HL-60 (cell line): ENCODE results near the gene ZCWPW1.

ENCODE experiments used
- DNase-seq, 2 experiments: peaks; one replicate each; pipeline ENCODE4 v3.0.0-alpha.2; 2010 to 2020; ENCODE audit warnings: low read depth in 1 of 2, low spot score in 1 of 2
- H3K27ac ChIP-seq: fragments of 250-450 bp; sonication (Bioruptor Pico); replicated peaks from 2 replicates; pipeline ENCODE4 v1.5.1; 2020; ENCODE audit warnings: mild to moderate bottlenecking, moderate library complexity
- H3K27me3 ChIP-seq: fragments of 250-450 bp; sonication (Bioruptor Pico); 2 replicates; pipeline ENCODE4 v1.5.1; 2021; ENCODE audit warnings: mild to moderate bottlenecking, moderate library complexity; ENCODE audit not compliant: insufficient read depth, poor library complexity, severe bottlenecking
- H3K4me3 ChIP-seq: replicated peaks from 2 replicates; pipeline ENCODE4 v1.5.1; 2011; ENCODE audit warnings: mild to moderate bottlenecking, control low read depth, low read length; ENCODE audit not compliant: insufficient read depth
- CTCF ChIP-seq: IDR thresholded peaks from one replicate; pipeline ENCODE4 v1.5.1; 2011; ENCODE audit warnings: low read length, control low read depth, inconsistent platforms; ENCODE audit not compliant: insufficient read depth
- GABPA ChIP-seq: IDR thresholded peaks from 2 replicates; pipeline ENCODE4 v1.6.1; 2012; ENCODE audit warnings: low read depth
- POLR2AphosphoS5 ChIP-seq: IDR thresholded peaks from 2 replicates; pipeline ENCODE4 v1.6.1; 2012; ENCODE audit warnings: low read depth
- SPI1 ChIP-seq: IDR thresholded peaks from 2 replicates; pipeline ENCODE4 v1.6.1; 2012; ENCODE audit warnings: low read depth, mild to moderate bottlenecking, borderline replicate concordance
- TF ChIP-seq, protein P1 (sequence below): IDR thresholded peaks from 2 replicates; pipeline ENCODE4 v1.6.1; 2012; ENCODE audit warnings: low read depth; ENCODE audit not compliant: insufficient replicate concordance

Gene ZCWPW1

GRCh38 chr7:100425347-100425746 is 3.2 kb downstream of the ZCWPW1 start:
- DNase-seq, result no peak
- Histone ChIP-seq H3K27ac (no peak overlapping the region), H3K4me3 (no peak overlapping the region), H3K27me3 (no peaks in the 10 kb centered on the region)
- TF ChIP-seq POLR2AphosphoS5 (no peak), CTCF (no peak), SPI1 (no peak), GABPA (no peak)
- TF ChIP-seq, protein P1, sequence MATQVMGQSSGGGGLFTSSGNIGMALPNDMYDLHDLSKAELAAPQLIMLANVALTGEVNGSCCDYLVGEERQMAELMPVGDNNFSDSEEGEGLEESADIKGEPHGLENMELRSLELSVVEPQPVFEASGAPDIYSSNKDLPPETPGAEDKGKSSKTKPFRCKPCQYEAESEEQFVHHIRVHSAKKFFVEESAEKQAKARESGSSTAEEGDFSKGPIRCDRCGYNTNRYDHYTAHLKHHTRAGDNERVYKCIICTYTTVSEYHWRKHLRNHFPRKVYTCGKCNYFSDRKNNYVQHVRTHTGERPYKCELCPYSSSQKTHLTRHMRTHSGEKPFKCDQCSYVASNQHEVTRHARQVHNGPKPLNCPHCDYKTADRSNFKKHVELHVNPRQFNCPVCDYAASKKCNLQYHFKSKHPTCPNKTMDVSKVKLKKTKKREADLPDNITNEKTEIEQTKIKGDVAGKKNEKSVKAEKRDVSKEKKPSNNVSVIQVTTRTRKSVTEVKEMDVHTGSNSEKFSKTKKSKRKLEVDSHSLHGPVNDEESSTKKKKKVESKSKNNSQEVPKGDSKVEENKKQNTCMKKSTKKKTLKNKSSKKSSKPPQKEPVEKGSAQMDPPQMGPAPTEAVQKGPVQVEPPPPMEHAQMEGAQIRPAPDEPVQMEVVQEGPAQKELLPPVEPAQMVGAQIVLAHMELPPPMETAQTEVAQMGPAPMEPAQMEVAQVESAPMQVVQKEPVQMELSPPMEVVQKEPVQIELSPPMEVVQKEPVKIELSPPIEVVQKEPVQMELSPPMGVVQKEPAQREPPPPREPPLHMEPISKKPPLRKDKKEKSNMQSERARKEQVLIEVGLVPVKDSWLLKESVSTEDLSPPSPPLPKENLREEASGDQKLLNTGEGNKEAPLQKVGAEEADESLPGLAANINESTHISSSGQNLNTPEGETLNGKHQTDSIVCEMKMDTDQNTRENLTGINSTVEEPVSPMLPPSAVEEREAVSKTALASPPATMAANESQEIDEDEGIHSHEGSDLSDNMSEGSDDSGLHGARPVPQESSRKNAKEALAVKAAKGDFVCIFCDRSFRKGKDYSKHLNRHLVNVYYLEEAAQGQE, result no peak

GRCh38 chr7:100423315-100423714 is 5.2 kb downstream of the ZCWPW1 start:
- no peak for DNase-seq
- no peaks in the 10 kb centered on the region for H3K27me3 ChIP-seq
- no peak overlapping the region for H3K4me3 ChIP-seq
- H3K27ac ChIP-seq, result no peak overlapping the region
- no peak for TF ChIP-seq CTCF
- TF ChIP-seq POLR2AphosphoS5, result no peak
- TF ChIP-seq SPI1, result no peak
- TF ChIP-seq, protein P1, result no peak
- no peak for TF ChIP-seq GABPA

- Histone ChIP-seq H3K4me3 (no peak overlapping the region), H3K27me3 (no peaks in the 10 kb centered on the region), H3K27ac (no peak overlapping the region)
- no peak for DNase-seq
- TF ChIP-seq, protein P1, result no peak
- TF ChIP-seq POLR2AphosphoS5 (no peak), SPI1 (no peak), GABPA (no peak), CTCF (no peak)
Measured at GRCh38 chr7:100419660-100420226, 8.8 kb downstream of the ZCWPW1 start.
